GM21737 (cell line): ENCODE measurements around the gene HAPSTR1.
"Not testable (repeated sequence)": the region's sequence is repeated elsewhere in the genome, so short reads cannot be mapped to it uniquely, and the experiment has no call there.

Source experiments
- ATAC-seq: cut with Tn5 transposase; IDR thresholded peaks from one replicate; pipeline ENCODE4 v1.9.1; 2021; ENCODE audit warnings: mild to moderate bottlenecking, moderate library complexity; ENCODE audit not compliant: unreplicated experiment

Gene HAPSTR1

DNA sequence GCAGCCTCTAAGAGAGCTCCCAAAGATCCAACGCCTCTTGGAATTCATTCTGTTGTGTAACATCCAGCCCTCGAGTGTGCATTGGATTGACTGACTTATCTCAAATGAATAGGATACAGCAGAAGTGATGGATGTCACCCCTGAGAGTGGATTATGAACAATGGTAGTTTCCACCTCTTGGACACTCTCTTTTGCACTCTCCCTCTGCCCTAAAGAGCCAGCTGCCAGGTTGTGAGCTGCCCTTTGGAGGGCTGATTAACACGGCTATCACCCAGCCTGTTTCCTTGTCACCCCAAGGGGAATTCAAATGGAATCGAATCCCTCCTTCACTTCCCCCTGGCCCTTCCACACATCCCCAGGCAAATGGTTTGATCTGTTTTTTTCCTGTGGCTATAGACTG, 21.2 kb upstream of the HAPSTR1 start:
- no peak for ATAC-seq

DNA sequence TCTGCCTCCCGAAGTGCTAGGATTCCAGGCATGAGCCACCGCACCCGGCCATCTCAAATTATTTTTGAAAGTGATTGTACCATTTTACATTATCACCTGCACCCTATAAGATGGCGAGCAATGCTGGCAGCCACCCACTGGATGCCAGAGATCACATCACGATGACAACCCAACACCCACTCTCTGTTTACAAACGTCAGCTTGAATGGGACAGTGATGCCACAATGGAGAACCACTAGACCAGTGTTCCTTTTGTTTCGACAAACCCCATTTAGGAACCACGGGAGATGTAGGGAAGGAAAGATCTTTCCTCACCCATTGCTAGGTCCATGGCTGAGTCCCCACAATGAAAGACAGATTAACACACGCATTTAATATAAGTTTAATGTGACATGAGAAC, 20.1 kb upstream of the HAPSTR1 start:
- no peak for ATAC-seq

DNA sequence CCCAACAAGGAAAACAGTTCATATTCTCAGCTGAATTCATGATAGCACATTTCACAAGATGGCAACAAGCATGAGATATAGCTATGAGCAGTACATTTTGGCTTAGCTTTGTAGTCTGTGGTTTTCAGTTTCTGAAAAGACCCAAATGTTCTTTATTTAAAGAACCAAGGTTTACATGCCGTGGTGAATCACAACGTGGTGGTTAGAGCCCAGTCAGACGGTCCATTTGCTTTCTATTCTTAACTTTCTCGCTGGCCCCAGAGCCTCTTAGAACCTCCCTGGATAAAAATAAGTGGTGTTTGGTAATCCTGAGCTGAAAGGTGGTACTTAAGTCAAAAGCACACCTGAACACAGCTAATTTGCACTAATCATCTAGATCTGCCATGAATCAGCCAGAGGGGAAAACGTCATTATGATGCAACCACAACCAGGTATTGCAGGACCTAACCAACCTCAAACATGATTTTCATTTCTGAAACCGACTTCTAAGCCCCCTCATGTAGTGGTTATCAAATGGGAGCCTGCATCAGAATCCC, 18.6 kb upstream of the HAPSTR1 start:
- ATAC-seq, result no peak

DNA sequence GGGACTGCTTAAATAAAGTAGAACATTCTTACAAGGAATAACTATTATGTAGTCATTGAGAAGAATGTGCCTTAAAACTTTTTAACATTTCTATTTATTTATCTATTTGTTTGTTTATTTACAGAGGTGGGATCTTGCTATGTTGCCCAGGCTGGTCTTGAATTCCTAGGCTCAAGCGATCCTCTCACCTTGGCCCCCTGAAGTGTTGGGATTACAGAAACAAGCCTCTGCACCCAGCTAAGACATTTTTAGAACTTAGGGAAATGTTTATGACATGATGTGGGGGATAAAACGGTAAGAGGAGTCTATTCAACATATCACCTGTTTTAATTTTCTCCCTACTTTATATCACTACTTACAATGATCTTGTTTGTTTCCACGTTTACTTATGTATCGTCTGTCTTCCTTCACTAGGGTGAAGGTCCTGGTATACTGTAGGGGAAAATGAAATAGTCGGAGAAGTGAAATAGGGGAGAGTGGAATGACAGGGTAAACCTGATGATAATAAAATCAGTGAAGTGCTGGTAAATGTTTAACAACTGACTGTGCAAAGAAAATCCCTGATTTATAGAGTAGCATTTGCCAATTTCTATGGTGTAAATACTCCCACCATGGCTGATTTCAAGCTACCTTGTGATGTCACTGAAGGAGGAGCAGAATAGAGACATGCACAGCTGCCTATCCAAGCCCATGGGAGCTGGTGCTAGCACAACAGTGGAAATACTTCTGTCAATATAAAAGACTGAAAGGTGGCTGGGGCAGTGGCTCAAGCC, 16.0 kb upstream of the HAPSTR1 start:
- ATAC-seq, result no peak

DNA sequence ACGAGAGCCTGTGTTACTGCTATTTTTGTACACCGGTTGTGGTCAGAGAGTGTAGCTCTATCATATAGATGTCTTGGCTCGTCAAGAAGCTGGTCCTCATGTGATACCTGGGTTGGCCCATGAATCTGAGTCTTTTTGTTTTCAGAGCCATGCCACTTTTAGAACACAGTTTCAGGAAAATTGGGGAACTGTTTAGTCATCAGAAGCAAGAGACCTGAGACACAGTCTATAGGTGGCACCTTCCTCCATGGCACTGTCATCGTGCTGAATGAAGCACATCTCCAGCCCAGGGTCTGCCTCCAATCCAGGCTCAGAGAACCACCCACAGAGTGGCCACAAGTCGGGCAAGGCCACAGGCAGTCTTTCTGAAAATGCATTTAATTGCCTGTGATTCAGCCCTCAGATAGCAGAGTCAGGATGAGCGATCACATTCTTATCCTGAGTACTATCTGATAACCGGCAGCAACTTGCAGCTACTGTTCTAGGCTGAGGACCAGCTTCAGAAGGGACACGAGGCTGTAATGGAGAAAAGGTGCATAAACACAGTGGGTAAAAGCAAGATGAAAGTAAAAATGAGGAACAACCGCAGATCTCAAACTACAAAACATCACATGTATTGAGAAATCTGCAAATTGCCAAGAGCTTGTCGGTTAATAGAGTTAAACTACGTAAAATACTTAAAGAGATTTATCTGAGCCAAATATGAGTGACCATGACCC, 14.2 kb upstream of the HAPSTR1 start:
- ATAC-seq, result no peak

DNA sequence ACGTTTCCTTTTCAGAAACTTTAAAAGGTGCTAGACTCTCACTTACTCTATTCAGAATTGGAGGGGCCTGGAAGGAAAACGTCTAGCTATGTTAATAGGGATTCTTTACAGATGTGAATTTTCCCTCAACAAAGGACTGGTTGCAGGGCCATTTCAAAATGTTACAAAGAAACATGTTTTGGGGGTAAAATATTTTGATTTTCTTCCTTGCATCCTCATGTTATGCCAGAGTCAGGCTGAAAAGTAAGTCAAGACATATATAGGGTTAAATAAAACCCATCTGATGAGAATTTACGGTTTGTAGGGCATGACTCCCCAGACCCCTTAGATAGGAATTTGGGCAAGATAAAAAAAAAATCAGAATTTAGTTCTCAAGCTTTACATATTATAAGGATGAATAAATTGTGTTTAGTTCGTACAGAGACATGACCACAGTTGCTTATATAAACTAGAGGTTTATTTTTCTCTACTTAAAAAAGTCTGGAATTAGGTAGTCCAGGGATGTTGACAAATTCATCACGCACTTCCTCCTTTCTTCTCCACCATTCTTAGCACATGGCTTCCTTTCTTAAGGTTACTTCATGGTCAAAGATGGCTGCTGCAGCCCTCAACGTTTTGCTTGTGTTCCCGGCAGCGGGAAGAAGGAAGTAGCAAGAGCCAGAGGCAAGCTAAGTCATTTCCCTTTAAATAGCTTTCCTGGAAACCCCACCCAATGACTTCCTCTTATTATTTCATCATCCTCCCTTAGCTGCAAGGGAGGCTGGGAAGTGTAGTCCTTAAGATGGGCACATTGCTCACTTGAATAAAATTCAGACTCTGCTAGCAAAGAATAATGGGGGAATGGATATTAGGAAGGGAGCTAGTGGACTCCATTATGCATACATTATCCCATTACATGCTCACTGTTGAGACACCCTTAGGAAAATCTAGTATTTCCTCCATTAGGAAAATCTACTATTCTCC, 12.7 kb upstream of the HAPSTR1 start:
- not testable (repeated sequence) for ATAC-seq

DNA sequence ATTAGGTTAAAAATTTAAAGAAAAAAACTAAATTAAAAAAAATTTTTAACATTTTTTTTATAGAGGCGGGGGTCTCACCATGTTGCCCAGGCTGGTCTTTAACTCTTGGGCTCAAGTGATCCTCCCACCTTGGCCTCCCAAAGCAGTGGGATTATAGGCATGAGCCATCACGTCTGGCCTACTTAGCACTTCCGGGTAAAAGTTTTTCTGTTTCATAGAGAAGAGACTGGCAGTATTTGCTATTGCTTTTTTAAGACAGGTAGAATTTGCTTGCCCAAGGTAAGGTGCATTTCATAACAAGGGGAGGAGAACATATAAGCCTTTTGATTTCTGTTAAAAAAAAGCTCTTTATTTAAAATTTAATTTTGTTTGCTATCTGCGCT, 12.0 kb upstream of the HAPSTR1 start:
- ATAC-seq, result no peak

DNA sequence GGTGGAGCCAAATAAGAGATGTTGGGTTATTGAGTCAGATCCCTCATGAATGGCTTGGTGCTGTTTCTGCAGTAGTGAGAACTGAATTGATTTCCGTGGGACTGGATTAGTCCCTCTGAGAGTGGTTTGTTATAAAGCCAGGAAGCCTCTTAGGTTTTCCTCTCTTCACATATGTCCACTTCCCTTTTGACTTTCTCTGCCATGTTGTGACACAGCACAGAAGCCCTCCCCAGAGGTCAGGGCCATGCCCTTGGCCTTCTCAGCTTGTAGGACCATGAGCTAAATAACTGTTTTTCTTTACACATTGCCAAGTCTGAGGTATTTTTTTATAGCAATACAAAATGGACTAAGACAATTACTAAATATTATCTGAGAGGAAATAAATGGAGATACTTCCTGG, 10.3 kb upstream of the HAPSTR1 start:
- ATAC-seq, result no peak

DNA sequence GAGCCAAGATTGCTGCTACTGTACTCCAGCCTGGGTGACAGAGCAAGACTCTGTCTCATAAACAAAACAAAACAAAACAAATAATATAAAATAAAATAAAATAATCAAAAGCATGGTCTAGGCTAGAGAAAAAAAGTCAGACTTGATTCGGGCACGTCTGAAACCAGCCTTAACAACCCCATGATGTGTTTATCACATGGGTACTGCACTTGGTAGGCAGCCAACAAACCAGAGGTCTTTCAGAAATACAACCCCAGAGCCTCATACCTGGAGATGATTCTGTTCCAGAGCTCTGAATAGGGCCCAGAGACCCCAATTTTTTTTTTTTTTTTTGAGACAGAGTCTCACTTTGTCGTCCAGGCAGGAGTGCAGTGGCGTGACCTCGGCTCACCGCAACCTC, 9.6 kb upstream of the HAPSTR1 start:
- no peak for ATAC-seq

DNA sequence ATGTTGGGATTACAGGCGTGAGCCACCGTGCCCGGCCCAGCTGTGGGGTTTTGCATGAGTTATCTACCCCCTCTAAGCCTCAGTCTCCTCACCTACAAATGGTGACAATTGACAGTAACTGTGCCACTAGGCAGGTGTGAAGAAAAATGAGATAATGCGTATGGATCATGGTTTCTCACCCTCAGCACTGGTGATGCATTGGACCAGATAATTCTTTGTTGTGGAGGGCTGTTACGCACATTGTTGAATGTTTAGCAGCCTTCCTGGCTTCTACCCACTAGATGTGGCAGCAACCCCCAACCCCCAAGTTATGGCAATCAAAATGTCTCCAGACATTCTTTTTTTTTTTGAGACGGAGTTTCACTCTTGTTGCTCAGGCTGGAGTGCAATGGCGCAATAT, 9.0 kb upstream of the HAPSTR1 start:
- no peak for ATAC-seq

DNA sequence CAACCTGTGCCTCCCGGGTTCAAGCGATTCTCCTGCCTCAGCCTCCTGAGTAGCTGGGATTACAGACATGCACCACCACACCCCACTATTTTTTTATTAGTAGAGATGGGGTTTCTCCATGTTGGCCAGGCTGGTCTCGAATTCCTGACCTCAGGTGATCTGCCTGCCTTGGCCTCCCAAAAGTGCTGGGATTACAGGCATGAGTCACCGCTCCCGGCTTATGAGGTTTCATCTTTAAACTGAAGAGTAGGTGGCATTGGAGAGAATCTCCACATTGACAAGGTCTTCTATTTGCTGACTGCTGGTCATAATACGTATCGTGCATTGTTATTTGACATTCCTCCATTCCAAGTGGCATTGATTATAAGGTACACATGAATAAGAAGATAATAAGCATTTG, 3.7 kb upstream of the HAPSTR1 start:
- ATAC-seq, result not testable (repeated sequence)

DNA sequence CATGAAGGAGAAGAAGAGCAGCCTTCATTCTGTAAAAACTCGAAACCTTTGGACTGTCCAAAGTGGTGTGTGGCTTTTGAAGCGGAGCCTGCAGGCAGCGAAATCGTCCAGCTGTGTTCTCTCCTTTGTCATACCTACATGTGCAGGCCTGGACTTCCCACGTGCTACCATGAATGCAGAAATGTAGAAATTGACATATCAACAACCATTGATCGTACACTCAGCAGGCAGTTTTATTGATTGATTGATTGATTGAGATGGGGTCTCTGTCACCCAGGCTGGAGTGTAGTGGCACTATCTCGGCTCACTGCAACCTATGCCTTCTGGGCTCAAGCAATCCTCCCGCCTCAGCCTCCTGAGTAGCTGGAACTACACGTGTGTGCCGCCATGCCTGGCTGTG, 2.6 kb upstream of the HAPSTR1 start:
- ATAC-seq, result no peak

DNA sequence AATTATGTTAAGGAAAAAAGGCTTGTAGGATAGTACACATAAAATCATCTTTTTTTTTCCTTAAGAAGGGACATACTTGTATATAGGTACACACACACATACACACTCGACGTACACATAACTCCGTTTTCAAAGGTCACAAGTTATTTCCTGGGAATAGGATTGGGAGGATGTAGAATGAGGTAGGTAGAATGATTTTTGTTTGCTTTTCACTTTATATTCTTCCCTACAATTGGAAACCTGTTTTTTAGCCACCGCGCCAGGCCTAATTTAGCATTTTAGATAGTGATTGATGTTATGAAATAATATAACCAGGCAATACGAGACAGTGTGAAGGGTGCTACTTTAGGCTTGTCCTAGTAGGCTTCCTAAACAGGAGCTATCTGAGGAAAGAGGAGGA, 1.8 kb upstream of the HAPSTR1 start:
- no peak for ATAC-seq

DNA sequence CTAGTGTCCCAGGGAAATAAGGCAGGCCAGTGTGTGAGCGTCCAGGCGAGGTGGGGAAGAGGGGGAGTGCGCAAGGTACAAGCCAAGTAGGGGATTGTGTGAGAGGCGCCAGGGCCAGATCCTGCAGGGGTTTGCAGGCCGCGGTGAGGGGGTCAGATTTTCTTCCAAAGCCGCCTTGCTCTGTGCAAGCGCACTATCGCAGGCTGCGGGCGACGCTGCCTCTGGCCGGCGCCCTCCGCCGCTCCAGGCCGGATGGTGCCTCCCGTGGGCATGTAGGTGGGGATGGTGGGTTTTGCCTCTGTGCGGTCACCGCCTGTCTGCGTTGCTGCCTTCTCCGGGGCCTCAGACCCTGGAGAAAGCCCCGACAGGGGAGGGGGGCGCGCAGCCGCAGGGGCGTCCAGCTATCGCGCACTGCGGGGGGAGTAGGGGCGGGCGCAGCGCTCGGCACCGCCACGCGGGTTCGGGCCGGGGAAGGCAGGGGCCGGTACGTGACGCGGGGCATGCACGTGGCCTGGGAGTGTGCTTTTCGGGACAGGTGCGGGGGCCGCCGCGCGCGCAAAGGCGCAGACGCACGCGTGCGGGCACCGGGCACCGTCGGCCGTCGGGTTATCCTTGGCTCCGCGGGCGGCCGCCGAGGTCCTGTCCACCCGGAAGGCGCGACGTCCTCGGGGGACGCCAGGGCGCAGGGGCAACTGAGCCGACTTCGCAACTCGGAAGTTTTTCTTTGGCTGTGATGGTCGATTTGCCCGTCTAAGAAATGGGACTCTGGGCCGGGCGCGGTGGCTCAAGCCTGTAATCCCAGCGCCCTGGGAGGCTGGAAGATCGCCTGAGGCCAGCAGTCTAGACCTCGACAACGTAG, 1.1 kb upstream of the HAPSTR1 start:
- ATAC-seq, result no peak

DNA sequence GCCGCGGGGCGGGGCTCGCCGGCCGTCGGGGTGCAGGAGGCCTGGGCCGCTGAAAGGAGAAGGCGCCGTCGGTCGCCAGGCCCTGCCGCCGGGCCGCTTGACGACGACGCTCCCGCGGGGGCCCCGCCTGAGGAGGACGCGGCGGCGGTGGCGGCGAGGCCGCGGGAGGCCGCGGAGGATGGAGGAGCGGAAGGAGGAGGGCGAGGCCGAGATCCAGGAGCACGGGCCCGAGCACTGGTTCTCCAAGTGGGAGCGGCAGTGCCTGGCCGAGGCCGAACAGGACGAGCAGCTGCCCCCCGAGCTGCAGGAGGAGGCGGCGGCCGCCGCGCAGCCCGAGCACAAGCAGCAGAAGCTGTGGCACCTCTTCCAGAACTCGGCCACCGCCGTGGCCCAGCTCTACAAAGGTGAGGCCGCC, 430 bp downstream of the HAPSTR1 start:
- ATAC-seq, result peak; percentile 19

DNA sequence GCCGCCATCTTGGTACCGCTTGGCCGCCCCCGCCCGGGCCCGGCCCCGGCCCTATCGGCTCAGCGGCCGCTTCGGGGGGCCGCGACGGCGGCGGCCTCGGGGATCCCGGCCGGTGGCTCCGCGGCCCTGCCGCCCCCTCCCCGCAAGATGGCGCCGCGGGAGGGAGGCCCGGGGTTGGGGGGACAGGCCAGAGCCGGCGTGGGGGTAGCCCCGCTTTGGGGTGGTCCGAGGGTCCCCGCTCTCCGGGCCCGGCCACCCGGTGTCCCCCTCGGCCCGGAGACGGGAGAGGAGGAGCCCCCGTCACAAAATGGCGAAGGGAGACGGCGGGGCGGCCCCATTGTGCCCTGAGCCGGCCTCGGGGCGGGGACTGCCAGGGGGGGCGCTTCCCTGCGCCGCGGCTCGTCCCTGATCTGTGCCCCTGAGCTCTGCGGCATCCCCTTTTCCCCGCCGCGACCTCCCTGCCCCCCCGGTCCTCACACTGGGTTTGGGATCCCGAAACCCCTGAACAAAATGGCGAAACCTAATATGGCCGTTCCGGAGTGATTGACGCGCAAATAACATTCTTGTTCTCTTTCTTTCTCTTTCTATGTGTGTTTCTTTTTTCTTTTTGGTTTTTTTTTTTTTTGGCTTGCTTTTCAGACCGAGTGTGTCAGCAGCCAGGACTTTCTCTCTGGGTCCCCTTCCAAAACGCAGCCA, 986 bp downstream of the HAPSTR1 start:
- ATAC-seq, result peak; percentile 18

DNA sequence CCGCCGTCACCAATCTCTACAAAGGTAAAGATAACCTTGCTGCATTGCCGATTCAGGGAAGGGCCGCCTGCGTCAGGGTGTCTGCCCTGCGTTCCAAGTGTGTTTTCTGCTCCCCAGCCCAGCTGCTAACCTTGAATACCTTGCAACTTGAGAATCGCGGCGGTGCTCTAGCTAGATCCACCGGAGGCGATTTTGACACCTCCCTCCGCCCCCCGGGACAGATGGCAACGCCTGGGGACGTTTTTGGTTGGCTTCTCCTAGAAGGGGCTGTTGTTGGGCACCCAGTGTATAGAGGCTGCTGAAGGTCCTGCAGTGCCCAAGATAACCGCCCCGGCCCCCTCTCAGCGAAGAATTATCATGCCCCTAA, 1.5 kb downstream of the HAPSTR1 start:
- ATAC-seq, result no peak

DNA sequence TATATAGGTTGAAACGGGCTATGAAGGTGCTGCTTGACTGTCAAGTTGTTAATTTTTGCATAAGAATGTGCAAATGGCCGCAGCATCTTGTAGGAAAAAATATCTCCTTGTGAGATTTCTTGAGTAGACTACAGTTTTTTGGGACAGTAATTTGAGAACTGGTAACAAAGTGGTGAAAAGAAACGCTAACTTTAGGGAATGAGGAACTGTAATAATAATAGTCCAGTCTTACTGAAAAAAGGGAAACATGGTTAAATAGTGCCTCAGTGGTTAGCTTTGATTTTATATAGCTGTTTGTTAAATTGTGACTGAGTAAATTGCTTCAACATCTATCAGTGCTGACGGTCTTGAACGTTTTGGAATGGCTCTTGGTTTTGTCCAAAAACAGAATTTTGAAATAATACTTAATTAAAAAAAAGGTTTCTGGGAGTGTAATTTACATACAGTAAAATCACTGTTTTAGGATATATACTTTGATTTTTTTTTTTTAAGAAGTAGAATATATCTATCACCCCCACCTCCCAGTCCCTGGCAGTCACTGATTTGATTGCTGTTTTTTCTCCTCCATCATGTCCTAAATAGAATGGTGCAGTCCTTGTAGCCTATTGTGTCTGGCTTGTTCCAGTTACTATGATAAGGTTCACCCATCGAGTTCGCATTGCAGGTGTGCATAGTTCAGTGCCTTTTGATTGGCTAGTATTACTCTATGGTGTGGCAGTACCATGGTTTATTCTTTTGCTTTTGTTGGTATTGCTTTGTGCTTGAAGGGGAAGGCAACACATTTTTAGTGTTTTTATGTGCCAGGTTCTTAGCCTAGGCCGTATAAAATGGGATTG, 2.8 kb downstream of the HAPSTR1 start:
- no peak for ATAC-seq

DNA sequence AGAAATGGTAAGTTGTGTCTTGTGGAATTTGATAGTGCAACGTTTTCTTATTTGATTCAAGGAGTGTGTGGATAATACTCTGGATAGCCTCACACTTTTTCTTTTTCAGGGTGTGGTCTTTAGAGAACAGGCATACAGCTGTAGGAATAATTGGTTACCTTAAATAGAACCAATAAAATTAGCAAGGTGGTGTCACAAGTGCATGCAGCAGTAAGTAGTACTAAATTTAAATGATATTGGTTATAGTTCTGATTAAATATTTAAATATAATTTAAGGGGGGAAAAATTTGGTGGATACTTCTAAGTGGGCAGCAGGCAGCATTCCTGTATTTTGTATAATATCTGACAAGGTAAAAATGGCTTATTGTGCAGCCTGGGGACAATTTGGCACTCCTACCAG, 3.7 kb downstream of the HAPSTR1 start:
- no peak for ATAC-seq
